Measurements from ENCODE around the gene PRCP.
A peak's percentile ranks its signal among the peaks of the same experiment; 100 is the strongest.

Gene PRCP

DNA sequence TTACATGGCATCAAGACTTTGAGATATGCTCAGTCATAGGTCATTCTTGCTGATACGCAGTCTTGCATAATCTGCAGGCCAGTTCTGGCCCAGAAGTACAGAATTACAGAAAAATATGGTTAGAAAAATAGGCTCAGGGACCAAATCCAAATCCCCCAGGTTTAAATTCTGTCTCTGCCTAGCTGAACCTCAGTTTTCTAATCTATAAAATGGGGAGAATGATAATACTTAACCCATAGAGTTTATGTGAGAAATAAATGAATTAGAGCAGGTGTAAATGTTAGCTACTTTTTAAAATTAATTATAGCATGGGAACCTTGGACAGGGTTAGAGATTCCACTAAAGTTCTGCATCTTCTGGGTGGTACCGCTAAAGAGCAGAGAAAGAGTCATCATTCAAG lies 114.2 kb downstream of the PRCP start:
- TF ChIP-seq, protein P1, sequence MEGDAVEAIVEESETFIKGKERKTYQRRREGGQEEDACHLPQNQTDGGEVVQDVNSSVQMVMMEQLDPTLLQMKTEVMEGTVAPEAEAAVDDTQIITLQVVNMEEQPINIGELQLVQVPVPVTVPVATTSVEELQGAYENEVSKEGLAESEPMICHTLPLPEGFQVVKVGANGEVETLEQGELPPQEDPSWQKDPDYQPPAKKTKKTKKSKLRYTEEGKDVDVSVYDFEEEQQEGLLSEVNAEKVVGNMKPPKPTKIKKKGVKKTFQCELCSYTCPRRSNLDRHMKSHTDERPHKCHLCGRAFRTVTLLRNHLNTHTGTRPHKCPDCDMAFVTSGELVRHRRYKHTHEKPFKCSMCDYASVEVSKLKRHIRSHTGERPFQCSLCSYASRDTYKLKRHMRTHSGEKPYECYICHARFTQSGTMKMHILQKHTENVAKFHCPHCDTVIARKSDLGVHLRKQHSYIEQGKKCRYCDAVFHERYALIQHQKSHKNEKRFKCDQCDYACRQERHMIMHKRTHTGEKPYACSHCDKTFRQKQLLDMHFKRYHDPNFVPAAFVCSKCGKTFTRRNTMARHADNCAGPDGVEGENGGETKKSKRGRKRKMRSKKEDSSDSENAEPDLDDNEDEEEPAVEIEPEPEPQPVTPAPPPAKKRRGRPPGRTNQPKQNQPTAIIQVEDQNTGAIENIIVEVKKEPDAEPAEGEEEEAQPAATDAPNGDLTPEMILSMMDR (IDR thresholded peaks at IDR 0.05; ENCODE audit: extremely low read depth, insufficient read depth, missing control alignments) = no peak
- DNase-seq (ENCODE audit: low spot score) = no peak
- in situ Hi-C loops (cut with MboI; ENCODE audit: low pct_unique_long_range_greater_than_20kb, low sequenced_read_pairs, unreplicated experiment) = no loop called here

DNA sequence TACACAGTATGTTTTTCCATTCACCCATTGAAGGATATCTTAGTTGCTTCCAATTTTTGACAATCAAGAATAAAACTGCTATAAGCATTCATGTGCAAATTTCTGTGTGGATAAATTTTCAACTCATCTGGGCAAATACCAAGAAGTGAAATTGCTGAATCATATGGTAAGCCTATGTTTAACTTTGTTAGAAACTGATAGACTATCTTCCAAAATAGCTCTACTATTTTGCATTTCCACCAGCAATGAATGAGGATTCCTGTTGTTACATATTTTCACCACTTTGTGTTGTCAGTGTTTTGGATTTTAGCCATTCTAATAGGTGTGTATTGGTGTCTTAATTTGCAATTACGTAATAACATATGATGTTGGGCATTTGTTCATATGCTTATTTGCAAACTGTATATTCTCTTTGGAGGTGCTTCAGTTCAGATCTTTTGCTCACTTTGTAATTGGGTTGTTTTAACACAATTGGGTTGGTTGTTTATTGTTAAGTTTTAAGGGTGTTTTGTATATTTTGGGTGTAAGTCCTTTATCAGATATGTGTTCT lies 117.3 kb downstream of the PRCP start:
- DNase-seq (ENCODE audit: low spot score) = no peak
- in situ Hi-C loops (cut with MboI; ENCODE audit: low pct_unique_long_range_greater_than_20kb, low sequenced_read_pairs, unreplicated experiment) = no loop called here
- TF ChIP-seq, protein P1 (IDR thresholded peaks at IDR 0.05; ENCODE audit: extremely low read depth, insufficient read depth, missing control alignments) = no peak

DNA sequence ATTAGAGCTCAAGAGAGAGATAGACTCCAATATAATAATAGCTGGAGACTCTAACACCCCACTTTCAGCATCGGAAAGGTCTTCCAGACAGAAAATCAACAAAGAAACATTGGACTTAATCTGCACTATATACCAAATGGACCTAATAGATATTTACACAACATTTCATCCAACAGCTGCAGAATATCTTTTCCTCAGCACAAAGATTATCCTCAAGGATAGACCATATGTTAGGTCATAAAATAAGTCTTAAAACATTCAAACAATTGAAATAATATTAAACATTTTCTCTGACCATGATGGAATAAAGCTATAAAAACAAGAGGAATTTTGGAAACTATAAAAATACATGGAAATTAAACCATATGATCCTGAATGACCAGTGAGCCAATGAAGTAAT lies 121.5 kb downstream of the PRCP start:
- no peak for DNase-seq (ENCODE audit: low spot score)
- TF ChIP-seq, protein P1 (IDR thresholded peaks at IDR 0.05; ENCODE audit: extremely low read depth, insufficient read depth, missing control alignments) = no peak
- in situ Hi-C loops (cut with MboI; ENCODE audit: low pct_unique_long_range_greater_than_20kb, low sequenced_read_pairs, unreplicated experiment) = no loop called here

DNA sequence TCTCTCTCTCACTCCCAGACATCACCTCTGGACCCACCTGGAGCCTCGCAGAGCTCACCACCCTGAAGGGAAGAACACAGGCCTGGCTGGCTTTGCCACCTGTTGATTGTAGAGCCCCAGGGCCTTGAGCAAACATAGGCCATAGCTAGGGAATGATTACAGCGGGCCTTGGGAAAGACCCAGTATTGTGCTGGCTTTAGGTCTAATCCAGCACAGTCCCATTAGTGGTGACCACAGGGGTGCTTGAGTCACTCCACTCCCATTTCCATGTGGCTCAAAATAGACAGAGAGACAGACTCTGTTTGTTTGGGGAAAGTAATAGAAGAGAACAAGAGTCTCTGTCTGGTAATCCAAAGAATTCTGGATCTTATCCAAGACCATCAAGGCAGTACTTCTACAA lies 123.9 kb downstream of the PRCP start:
- no peak for DNase-seq (ENCODE audit: low spot score)
- in situ Hi-C loops (cut with MboI; ENCODE audit: low pct_unique_long_range_greater_than_20kb, low sequenced_read_pairs, unreplicated experiment) = no loop called here
- TF ChIP-seq, protein P1 (IDR thresholded peaks at IDR 0.05; ENCODE audit: extremely low read depth, insufficient read depth, missing control alignments) = no peak

DNA sequence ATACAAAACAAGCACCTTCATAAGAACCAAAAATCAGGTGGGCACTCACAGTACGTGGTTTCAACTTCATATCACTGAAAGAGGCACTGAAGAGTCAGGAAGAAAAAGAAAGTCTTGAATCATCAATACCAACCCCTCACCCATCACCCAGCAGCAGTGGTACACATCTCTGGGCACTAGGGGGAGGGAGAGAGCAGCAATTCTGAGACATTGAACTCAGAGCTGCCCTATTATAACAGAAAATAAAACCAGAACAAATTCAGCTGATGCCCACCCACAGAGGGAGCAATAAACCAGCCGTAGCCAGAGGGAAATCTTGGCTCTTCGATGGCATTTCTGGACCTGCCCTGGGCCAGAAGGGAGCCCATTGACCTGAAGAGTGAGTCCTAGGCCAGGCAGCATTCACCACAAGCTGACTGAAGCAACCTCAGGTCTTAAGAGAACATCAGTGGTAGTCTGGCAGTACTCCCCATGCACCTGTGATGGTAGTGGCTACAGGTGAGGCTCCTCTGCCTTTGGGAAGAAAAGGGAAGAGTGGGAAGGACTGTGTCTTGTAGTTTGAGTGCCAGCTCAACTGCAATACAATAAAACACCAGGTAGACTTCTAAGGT lies 124.4 kb downstream of the PRCP start:
- in situ Hi-C loops (cut with MboI; ENCODE audit: low pct_unique_long_range_greater_than_20kb, low sequenced_read_pairs, unreplicated experiment) = no loop called here
- DNase-seq (ENCODE audit: low spot score) = peak; percentile 53
- TF ChIP-seq, protein P1 (IDR thresholded peaks at IDR 0.05; ENCODE audit: extremely low read depth, insufficient read depth, missing control alignments) = peak; percentile 80

DNA sequence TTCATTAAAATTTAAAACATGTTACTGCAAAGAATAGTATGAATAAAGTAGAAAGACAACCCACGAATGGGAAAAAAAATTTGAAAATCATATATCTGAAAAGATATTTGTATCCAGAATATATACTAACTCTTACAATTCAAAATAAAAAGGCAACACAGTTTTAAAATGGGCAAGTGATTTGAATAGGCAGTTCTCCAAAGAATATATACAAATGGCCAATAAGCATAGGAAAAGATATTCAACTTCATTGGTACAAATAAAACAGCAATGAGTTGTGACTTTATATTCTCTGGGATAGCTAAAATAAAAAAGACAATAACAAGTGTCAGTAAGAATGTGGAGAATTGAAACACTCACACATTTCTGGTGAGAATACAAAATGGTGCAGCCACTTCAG lies 125.0 kb downstream of the PRCP start:
- in situ Hi-C loops (cut with MboI; ENCODE audit: low pct_unique_long_range_greater_than_20kb, low sequenced_read_pairs, unreplicated experiment) = no loop called here
- TF ChIP-seq, protein P1 (IDR thresholded peaks at IDR 0.05; ENCODE audit: extremely low read depth, insufficient read depth, missing control alignments) = no peak
- no peak for DNase-seq (ENCODE audit: low spot score)

Measured in GM13977 (cell line).